Left renal cortex interstitium (tissue), 4 donors: ENCODE measurements around the gene SH2D7. TPM values are rescaled to one million over a fixed set of nuclear protein-coding genes. Genes with fewer than 3 reads are reported as not detected.
A peak's percentile ranks its signal among the peaks of the same experiment; 100 is the strongest.

Experiments
- DNase-seq, 4 donors: peaks; one replicate each; pipeline ENCODE4 v3.0.0-alpha.2; 2013; ENCODE audit warnings: low read depth in 4 of 4, low spot score in 2 of 4, missing footprints in 1 of 4
- polyA plus RNA-seq, 4 donors: library from polyadenylated mRNA; unstranded; fragments of 120-200 nt; gene quantifications; one replicate each; pipeline ENCODE4 v1.2.1, GENCODE V29; 2013; ENCODE audit not compliant: insufficient read length in 4 of 4

The SH2D7 gene
- under 1 TPM; 0.48 to 0.95 (median 0.72) TPM for polyA plus RNA-seq

- no peak for DNase-seq
Measured at GRCh38 chr15:78092261-78093041, at the start of gene SH2D7. Gene SH2D7 (plus strand): TSS chr15:78092561. CDS start chr15:78092585, 24 bp downstream.

- no peak for DNase-seq
Measured at GRCh38 chr15:78044407-78045155, 47.8 kb upstream of the SH2D7 start.

- DNase-seq = no peak
Measured at GRCh38 chr15:78045189-78045588, 47.2 kb upstream of the SH2D7 start.

- no peak for DNase-seq
Measured at GRCh38 chr15:78046796-78047341, 45.5 kb upstream of the SH2D7 start.

- DNase-seq = no peak
Measured at GRCh38 chr15:78047761-78048627, 44.4 kb upstream of the SH2D7 start.

- DNase-seq = no peak
Measured at GRCh38 chr15:78048628-78048920, 43.8 kb upstream of the SH2D7 start.

GRCh38 chr15:78049691-78050440 lies 42.5 kb upstream of the SH2D7 start:
- peak in 1 of 4 donors; percentile 48 for DNase-seq

- no peak for DNase-seq
Measured at GRCh38 chr15:78050441-78050809, 41.9 kb upstream of the SH2D7 start.

GRCh38 chr15:78050826-78051225 lies 41.5 kb upstream of the SH2D7 start:
- no peak for DNase-seq

- DNase-seq = no peak
Measured at GRCh38 chr15:78051596-78051995, 40.8 kb upstream of the SH2D7 start.

- no peak for DNase-seq
Measured at GRCh38 chr15:78052001-78052401, 40.4 kb upstream of the SH2D7 start.

- no peak for DNase-seq
Measured at GRCh38 chr15:78052545-78052944, 39.8 kb upstream of the SH2D7 start.

GRCh38 chr15:78054518-78054917 lies 37.8 kb upstream of the SH2D7 start:
- DNase-seq = no peak

- no peak for DNase-seq
Measured at GRCh38 chr15:78054966-78055365, 37.4 kb upstream of the SH2D7 start.

- DNase-seq = no peak
Measured at GRCh38 chr15:78055919-78056713, 36.2 kb upstream of the SH2D7 start.

- no peak for DNase-seq
Measured at GRCh38 chr15:78056714-78057269, 35.6 kb upstream of the SH2D7 start.

- no peak for DNase-seq
Measured at GRCh38 chr15:78057803-78058202, 34.6 kb upstream of the SH2D7 start.

GRCh38 chr15:78058401-78058935 lies 33.9 kb upstream of the SH2D7 start:
- no peak for DNase-seq
